Stimulated activated CD4-positive, alpha-beta T cell treated with anti-CD3 and anti-CD28 coated beads, Interleukin-15, amount 100 ng/mL, for 48 hours (primary cell): ENCODE measurements around the gene ARF3.
A peak's percentile ranks its signal among the peaks of the same experiment; 100 is the strongest.

ENCODE experiments used
- DNase-seq, 2 donors: peaks; one replicate each; pipeline ENCODE4 v3.0.0-alpha.2; 2020; ENCODE audit warnings: low read depth in 2 of 2

The ARF3 gene

DNA sequence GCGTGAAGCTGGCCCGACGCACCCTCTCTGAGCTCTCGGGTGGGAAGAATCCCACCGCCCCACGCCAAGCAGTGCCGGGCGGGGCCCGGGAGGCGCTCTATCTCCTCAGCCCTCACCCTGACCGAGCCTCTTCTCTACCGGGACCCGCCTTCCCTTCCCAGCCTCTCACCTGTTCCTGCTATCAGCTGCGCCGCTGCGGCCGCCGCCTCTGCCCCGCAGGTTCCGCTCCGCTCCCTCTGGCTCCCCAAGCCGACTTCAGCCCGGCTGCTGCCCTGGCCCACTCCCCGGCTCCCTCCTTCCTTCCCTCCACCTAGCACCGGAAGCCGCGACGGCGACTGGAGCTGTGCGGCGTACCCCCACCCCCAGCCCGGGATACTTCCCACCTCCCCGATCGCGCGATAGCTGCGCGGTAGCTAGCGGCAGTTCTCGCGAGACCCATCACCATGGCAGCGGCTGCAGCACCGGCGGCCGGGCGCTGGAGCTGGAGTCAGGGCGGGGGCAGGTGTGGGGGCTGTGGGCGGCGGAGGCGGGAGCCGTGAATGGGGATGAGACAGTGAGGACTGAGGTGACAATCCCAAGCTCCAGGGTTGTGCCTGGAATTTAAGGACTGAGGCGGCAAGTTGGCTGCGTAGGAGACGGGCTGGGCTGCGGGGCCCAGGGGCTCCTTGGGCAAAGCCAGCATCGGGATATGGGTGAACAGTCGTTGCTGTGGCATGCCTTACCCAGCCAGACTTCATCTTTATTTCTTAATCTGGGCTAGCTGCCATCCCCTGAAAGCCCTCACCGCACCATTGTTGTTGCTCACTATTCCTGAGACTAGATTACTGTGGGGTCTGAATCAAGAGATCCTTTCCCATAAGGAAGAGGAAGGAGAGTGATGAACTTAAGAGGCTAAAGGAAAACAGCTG lies at the start of gene ARF3:
Gene ARF3, minus strand, starts transcription at position 347 of the 908 bp plus-strand sequence. CDS start 16,392 bp downstream, outside the sequence.
- peak; percentile 85 to 93 for DNase-seq

DNA sequence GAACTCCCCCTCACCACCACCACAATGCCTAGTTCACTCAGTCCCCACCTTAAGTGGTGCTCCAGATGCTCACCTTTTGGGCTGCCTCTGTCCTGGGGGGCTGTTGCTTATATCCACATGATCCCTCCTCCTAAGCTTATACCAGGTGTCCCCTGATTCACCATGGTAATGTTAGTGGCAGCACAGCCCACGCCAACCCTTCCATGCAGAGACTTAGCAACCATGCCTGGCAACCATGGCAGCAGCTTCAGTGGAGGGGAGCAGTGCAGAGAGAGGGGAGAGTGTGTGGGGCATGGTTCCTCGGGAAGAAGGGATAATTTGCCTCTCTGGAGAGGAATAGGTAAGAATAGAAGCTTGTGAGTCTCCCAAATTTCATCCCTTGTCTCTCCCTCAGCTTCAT lies 43.1 kb upstream of the ARF3 start:
- DNase-seq = no peak

DNA sequence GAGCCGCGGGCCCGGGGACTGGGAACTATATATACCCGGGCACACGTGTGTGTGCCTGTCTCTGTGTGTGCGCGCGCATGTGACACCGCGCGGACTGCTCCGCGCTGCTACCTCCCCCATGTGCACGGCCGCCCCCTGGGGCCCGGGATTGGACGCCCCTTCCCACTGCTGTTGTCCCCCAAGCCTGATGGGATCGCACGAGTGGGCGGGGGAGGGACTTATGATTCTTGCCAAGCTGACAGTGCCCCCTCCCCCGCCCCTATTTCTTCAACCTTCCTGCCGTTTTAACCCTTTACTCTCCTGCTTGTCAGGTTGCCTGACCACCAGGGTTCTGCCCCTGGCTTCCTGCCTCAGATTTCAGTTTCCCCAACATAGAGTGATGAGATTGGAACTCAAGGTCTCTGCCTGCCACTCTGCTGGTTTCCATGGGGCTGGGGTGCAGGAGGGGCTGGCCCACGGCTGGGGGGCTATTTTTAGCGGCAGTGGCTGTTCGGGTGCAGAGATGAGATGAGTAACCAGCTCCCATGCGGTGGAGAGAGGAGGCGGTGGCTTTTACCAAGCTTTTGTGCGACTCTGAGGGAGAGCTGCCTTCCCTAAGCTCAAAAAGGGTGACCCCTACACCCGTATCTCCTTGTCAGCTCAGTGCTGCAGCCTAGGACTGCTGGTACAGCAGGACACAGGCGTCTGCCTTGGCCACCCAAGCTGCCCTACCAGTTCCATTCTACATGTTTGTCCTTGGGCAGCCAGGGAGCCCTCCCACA lies 42.3 kb upstream of the ARF3 start, which contains the start of gene DDN:
Gene DDN, minus strand, starts transcription at position 5 of the 761 bp plus-strand sequence. CDS start 88 bp downstream, outside the sequence.
- no peak for DNase-seq

DNA sequence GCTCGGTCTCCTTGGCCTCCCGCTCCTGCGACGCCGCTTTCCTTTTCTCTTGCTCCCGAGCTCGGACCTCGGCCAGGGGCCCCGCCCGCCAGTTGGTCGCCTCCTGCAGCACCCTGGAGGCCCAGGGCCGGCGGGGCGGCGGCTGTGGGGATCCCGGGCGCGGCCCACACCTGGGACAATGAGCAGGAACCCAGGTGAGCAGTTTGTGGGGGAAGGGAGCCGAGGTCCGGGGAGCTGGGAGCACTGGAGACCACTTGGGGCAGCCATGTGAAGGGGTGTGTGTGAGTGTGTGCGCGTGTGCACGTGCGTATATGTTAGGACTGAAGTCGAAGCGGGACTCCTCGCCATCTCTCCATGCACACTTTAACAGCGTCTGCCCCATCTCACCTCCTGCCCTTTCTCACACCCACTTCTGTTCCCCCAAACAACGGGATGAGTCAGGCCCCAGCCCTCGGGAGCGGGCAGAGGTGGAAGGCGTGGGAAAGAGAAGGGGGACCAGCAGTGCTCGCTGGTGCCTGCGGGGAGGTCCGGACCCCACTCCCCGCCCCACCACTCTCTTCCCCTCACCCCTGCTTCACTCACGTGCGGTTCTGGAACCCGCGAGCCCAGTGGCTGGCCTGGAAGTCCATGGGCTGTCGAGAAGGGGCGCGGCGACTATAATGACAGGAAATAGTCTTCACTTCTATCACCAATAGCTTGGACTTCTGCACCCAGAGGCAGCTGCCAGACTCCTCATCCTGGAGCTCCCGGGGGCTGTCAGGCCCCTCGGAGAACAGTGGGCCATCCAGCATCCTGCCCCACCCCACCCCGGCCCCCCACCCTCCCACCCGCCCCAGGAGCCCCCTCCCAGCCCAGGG lies 41.4 kb upstream of the ARF3 start:
- no peak for DNase-seq

DNA sequence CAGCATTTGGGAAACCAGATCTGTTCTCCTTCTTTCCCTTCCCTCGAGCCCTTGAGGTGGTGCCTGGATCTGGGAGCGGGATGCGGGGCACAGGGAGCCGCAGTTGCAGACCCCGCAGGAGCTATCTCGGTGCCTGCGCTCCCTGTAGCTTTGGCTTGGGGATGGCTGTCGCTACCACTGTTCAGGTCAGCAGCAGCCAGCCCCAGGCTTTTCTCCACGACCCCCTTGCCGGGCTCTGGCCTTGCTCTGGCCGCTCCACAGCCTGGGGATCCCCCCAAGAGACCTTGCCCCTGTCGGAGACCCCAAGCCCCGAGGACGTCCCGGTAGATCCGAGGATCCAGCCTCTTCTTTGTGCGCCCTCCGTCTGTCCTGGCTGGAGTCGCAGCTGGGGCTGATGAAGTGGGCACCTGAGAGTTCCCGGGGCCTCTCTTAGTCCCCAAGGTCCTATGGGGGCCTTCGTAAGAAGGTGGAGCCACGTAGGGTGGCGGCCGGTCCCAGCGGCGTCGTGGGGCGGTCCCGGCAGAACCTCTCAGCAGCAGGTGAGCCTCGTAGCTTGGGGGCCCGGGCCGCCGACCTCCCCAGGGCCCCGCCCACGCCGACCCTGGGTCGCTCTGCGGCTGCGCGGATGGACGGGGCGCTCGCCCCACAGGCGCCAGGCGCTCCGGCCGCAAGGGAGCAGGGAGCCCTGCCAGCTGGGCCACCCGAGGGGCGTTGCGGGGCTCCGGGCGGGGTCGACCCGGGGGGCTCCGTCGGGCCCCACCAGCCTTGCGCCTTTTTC lies 40.6 kb upstream of the ARF3 start:
- DNase-seq = no peak

DNA sequence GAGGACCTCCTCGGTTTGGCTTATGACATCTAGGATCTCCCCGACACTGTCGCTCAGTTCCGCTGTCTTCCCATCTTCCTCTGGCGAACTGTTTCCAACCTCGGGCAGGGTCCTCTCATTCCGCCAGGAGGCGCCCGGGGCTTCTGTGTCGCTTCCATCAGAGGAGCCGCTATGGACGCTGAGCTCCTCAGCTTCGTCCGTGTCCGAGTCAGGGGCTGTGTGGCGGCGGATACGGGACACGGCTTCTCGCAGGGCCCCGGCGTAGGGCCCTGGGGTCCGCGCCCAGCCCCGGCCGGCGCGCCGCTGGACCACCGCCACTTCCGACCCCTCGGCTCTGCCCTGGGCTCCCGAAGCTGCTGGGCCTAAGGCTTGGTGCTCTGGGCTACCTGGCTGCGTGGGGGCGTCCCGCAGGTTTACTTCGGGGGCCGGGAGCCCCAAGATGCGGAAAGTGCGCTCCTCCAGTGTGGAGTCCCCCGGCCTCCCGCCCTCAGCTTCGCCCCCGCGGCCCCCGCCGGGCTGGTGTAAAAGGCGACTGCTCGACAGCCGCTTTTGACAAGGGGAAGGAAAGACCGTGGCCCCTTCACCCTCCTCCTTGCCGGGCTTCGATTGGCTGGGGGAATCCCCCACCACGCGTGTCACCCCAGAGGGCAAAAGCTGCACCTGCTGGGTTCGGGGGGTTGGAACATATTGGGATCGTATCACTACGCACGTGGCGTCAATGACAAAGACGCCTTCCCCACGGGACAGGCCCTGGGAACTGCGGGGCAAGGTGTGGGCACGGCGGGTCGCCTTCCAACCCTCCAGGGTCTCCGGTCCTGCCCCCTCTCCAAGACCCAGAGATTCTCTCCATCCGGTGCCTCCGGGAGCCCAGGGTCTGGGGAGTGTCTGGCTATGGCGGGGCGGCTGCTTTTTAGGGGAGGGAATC lies 39.8 kb upstream of the ARF3 start:
- peak in 1 of 2 donors; percentile 57 for DNase-seq

DNA sequence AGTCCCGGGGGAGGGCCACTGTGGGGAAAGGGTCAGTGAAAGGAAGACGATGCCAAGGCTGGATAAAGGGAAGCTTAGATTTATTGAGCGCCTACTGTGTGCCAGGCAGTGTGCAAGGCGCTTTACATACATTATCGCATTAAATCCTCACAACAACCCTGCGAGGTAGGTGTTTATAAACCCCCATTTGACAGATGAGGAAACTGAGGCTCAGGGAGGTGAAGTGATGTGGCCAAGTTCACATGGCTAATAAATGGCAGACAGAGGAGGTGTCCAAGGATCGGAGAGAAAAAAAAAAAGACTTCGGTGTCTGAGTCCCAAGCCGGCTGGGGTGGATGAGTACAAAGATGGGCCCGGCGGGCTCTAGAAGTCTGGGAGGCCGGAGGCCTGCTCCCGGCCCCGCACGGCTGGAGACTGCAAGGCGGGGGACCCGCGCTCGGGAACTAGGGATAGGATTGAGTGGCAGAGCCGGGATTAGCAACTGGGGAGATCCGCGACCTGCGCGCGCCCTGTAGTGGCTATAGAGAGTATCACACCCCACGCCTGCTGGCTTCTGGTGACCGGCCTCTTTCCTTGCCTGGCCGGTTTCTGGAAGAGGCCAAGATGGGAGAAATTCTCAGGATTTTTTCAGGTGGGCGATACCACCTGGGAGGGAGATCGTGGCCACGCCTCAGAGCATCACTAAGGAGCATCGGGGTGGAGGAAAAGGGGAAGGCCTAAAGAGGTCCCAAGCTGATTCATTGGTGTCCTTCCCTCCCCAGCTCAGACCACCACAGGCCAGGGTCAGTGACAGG lies 38.0 kb upstream of the ARF3 start:
- no peak for DNase-seq

DNA sequence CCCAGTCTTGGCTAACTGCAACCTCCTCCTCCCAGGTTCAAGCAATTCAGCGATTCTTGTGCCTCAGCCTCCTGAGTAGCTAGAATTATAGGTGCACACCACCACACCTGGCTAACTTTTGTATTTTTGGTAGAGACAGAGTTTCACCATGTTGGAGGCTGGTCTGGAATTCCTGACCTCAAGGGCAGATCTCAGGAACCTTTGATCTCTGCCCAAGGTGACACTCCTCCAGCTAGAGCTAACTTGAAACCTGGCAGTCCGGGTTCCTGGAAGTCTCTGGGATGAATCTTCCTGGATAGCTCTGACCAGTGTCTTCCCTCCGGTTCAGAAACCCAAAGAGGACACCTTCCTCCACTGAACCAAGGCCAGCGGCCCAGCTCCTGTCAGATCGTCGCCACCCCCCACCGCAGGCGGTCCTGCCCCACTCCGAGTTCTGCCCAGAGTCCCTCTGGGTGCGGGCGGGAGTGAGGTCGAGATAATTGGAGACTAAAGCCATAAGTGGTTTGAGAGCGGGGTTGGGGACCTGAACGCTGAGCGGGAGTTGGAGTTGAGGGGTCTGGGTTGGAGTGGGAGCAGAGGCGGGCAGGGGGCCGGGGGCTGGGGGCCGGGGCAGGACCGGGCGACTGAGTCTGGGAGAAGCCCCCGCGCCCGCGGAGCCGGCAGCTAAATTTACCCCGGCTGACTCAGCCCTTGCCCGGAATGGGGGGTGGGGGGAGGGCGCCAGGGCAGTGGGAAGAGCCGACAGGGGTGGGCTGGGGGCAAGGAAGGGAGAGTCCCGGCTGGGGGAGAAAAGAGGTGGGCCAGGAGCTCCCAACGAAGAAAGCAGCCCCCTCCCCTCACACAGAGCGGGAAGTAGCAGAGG lies 37.2 kb upstream of the ARF3 start:
- DNase-seq = no peak

DNA sequence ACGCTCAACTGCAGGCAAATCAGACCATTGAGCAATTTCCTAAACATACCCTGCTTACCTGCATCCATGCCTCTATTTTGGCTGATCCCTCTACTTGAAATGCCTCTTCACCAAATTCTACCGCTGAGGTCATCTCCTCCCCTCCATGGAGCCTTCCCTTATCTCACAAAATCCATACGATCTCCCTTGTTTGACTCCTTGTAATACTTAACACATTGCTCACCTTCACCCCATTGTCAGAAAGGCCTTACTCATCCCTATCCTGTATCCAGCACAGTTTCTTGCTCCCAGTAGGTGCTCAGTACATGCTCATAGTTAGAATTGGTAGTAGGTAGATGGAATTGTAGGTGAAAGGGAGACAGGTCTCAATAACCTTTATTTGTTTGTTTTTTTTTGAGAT lies 36.5 kb upstream of the ARF3 start:
- no peak for DNase-seq

DNA sequence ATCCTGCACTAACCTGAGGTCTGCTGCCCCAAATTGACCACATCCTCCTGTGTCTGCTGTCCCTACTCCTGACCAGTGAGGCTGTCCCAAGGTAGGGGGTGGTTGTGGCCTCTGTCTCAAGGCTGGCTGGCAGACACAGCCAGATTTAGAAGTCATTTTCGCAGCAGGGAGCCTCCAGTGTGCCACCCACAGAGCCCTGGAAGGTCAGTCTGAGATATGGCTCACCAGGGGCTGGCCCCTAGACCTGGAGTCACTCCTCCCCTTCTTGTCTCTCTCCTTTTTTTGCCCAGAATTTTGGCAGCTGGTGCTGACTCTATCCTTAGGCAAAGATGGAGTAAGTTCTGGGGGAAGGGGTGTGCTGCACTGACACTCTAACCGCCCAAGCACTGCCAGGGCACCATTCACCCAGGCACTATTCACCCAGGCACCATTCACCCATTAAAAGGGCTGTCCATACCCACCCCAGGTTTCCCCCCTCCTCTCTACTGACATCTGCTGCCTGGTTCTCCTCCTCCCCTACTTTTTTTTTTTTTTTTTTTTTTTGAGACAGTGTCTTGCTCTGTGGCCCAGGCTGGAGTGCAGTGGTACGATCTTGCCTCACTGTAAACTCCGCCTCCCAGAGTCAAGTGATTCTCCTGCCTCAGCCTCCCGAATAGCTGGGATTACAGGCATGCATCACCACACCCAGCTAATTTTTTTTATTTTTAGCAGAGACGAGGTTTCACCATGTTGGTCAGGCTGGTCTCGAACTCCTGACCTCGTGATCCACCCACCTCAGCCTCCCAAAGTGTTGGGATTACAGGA lies 34.2 kb upstream of the ARF3 start:
- no peak for DNase-seq

DNA sequence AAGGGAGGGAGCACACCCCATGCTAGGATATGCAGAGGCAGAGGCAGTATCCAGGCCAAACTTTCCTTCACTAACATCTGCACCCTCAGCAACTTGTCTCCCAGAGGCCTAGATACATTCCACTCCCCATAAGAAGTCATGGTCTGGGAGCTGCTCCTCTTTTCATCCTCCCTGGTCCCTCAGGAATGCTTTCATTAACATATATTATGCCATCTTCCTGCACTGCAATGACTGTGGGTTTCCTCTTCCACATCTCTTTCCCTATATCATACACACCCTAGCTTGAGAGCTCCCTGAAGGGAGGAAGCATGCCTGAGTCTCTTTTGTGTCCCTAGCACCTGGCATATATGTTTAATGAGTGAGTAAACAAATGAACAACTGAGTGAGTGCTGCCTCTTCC lies 33.3 kb upstream of the ARF3 start:
- no peak for DNase-seq

DNA sequence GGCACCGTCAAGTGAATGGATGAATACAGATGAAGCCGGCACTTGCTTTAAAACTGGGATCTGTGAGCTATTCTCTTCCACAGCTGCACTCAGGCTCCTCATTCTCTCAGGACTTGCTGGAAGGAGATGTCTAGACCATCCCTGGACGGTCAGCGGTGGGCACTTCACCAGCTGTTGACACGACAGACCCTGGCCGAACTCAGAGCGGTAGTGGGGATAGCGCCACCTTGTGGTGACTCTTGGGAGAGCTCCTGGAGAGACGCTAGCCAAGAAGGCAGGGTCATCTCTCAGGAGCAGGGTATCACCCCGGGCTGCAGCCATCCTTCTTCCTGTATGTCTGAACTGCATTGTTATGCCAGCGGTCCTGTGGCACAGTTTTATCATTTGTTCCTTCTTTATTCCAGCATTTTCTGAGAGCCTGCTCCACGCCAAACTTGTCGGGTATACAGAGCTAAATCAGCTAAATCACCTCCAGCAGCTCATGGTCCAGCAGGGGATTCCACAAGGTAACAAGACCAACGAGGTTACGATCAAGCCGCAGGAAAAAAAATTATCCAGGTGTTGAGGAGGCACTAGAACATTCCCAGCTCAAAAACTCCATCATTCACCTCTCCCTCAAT lies 30.9 kb upstream of the ARF3 start:
- DNase-seq = peak; percentile 53 to 75

DNA sequence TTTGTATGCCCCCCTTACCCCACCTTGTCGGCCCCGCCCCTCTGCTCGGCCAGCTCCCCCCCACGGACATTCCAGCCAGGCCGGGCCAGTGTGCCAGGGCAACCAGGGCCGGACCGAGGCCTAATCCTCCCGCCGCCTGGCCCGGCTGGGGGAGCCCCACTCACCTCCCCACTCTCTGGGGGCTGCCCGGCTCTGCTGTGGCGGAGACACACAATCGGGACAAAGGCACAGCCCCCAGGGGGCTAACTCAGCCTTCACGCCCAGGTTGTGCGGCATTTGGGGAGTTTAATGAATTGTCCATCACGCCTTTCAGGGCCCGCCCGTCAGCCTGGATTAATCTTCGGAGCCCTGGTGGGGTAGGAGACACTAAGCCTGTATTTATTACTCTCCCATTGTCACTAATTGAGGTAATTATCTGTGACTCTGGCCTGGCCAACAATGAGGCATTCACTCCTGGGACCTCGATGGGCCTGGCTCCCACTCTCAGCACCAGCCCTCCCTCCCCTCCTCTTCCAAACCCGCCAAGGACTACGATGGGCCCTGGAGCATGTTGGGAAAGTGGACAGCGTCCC lies 29.5 kb upstream of the ARF3 start:
- no peak for DNase-seq

DNA sequence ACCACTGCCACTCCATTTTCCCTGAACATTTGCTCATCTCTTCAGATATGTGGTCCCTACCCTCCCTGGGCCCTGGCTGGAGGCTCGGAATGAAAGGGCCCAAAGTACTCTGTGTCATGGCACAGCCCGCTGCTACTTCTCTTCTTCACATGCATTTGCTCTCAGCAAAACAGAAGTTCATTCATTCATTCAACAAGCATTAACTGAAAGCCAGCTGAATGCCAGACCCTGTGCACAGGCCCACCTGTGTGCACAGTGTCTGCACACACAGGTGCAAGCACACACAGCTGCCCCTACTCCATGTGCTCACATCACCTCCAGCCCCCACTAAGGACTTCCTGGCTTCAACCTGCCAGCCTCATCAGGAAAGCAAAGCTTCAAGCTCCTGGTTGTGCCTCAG lies 28.6 kb upstream of the ARF3 start:
- no peak for DNase-seq

DNA sequence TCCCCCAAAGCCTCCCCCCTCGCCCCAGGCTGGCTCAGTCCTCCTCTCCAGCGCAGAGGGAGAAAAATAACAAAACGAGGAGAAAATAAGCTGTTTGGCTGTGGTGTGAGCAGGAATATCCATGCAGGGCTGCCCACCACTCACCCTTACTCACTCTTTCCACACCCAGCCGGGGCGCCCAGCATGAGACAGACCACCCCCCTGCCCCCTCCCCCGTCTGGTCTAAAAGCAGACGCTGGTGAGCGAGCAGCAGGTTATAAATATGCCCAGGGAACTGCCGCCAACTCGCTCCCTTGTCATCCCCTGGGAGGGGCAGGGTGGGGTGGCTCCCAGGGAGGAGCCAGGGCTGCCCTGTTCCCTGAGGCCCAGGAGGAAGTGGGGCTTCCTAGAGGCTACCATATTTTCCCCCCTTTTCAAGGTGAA lies 28.2 kb upstream of the ARF3 start:
- DNase-seq = no peak

DNA sequence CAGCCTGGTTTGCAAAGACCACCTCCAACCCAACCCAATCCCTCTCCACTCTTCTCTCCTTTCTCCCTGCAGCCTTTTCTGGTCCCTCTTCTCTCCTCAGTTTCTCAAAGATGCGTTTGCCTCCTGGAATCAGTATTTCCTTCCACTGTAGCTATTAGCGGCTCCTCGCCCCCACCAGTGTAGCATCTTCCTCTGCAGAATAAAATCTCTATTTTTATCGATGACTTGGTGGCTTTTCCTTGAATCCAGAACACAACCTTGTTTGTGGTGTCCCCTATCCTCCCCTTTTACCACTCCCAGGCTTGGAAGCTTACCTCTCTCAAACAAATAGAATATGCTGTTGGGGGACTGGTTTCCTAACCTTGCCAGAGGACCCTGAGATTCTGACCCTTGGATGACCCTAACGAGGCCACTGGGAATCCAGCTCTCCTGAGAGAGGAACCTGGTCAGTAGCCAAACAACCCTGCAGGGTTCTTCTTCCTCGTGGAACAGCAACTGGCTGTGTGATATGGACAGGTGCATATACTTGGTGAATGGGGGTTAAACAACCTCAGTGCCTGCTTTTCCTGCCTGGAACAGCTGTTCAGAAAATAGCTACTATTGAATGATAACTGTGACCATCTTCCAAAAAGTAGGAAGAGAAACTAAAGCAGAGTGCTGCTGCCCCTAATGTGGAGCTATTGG lies 25.3 kb upstream of the ARF3 start:
- no peak for DNase-seq
